Measurements from ENCODE around the gene PITPNM1.

PITPNM1 gene

DNA sequence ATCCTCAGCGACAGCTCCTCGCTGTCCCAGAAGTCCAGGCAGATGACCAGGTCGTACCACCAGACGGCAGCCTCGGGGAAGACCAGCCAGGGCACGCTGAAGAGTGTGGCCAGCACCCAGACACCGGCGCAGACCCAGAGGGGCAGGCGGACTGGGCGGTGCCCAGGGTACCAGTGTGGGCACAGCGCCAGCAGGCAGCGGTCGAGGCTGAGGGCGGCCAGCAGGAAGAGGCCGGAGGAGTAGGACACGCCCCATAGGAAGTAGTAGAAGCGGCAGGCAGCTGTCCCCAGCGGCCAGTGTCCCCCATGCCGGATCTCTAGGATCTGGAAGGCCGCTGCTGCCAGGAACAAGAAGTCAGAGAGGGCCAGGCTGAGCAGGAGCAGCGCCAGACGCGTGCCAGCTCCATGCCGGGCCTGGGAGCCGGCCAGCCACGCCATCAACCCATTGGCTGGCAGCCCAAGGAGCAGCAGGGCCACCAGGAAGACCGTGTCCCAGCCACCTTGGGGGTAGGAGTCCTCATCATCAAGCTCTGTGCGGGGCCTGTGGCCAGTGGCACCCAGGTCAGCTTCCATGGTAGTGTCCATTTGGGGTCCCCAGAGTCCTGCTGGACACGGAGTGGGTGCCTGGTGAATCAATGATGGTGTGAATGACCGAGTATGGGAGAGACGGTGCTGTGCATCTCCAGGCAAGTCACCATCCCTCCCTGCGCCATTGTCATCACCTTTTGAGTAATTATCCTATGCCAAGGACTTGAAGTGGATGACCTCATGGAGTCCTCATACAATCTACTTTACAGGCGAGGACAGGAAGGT lies 52.8 kb downstream of the PITPNM1 start, which contains the start of gene GPR152:
Gene GPR152 (minus strand): TSS at position 589 of the 812 bp plus-strand sequence. CDS start 5 bp downstream, at position 584.
- no peaks in the 10 kb centered on the region for H3K36me3 ChIP-seq (ENCODE audit: insufficient read depth, low read length)
- H3K9ac ChIP-seq (ENCODE audit: insufficient read length): no peak within 1 kb of the TSS
- TF ChIP-seq POLR2AphosphoS5 (IDR thresholded peaks at IDR 0.05; ENCODE audit: borderline replicate concordance, low read depth, low read length): no peak
- no peak for TF ChIP-seq FOXP2 (optimal IDR thresholded peaks at IDR 0.05; ENCODE audit: control extremely low read depth, extremely low read length, insufficient read depth)
- TF ChIP-seq EZH2 (IDR thresholded peaks at IDR 0.05): no peak
- H3K4me3 ChIP-seq: no peak within 1 kb of the TSS
- no peak within 1 kb of the TSS for H3K27ac ChIP-seq
- no peak for DNase-seq (ENCODE audit: low read depth, low spot score)
- no peaks in the 10 kb centered on the region for H3K9me3 ChIP-seq (ENCODE audit: low read depth, low read length)

DNA sequence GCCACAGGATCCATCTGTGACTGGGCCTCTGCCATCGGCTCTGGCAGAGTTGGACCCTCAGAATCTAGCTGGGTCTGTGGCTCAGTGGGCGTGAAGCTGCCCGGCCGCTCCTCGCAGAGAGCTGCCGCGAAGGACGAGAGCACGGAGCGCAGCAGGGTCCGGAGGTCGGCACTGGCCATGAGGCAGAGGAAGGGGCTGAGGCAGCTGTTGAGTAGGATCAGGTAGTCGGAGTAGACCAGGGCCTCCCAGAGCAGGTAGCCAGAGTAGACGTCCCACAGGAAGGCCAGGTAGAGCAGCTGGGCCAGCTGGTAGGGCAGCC lies 53.5 kb downstream of the PITPNM1 start:
- no peak overlapping the region for H3K9ac ChIP-seq (ENCODE audit: insufficient read length)
- no peak for DNase-seq (ENCODE audit: low read depth, low spot score)
- H3K9me3 ChIP-seq (ENCODE audit: low read depth, low read length): no peaks in the 10 kb centered on the region
- H3K27ac ChIP-seq: no peak overlapping the region
- no peak overlapping the region for H3K4me3 ChIP-seq
- H3K36me3 ChIP-seq (ENCODE audit: insufficient read depth, low read length): no peaks in the 10 kb centered on the region
- TF ChIP-seq EZH2 (IDR thresholded peaks at IDR 0.05): no peak
- TF ChIP-seq FOXP2 (optimal IDR thresholded peaks at IDR 0.05; ENCODE audit: control extremely low read depth, extremely low read length, insufficient read depth): no peak
- no peak for TF ChIP-seq POLR2AphosphoS5 (IDR thresholded peaks at IDR 0.05; ENCODE audit: borderline replicate concordance, low read depth, low read length)

DNA sequence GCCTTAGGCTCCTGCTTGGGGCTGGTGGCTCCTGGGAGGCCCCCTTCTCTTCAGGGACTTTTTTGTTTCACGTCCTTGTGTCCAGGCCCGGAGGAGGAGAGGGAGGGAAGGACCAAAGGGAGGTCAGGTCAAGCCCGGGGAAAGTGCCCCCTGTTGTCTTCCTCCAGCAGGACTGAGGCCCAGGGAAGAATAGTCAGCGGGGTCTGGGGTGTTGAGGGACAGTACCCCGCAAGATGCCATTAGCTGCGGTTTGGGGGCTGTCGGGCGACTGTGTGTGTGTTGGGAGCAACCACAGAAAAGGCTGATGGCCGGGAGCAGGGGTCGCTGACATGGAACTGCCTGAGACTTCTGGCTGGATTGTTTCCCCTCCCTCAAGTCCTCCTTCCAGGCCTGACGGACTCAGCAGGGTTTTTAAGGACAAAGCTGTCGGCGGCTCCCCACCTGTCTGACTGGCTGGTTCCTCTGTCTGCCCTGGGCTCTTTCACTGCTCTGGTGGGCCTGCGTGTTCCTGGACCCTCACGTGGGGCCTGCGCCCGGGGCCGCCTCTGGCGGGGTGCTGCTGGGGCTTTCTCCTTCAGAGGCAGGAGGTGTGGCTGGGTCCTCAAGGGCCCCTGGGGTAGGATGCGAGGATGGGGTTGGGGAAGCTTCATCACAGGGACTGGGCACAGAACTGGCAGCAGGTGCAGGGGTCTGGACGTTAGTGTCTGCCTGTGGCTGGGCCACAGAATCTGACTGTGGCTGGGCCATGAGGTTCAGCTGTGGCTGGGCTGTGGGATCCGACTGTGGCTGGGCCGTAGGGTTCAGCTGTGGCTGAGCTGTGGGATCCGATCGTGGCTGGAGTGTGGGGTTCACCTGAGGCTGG lies 54.1 kb downstream of the PITPNM1 start:
- DNase-seq (ENCODE audit: low read depth, low spot score): no peak
- H3K4me3 ChIP-seq: no peak overlapping the region
- no peak overlapping the region for H3K9ac ChIP-seq (ENCODE audit: insufficient read length)
- H3K27ac ChIP-seq: no peak overlapping the region
- no peak for TF ChIP-seq EZH2 (IDR thresholded peaks at IDR 0.05)
- no peak for TF ChIP-seq FOXP2 (optimal IDR thresholded peaks at IDR 0.05; ENCODE audit: control extremely low read depth, extremely low read length, insufficient read depth)
- TF ChIP-seq POLR2AphosphoS5 (IDR thresholded peaks at IDR 0.05; ENCODE audit: borderline replicate concordance, low read depth, low read length): no peak
- no peaks in the 10 kb centered on the region for H3K9me3 ChIP-seq (ENCODE audit: low read depth, low read length)
- no peaks in the 10 kb centered on the region for H3K36me3 ChIP-seq (ENCODE audit: insufficient read depth, low read length)

DNA sequence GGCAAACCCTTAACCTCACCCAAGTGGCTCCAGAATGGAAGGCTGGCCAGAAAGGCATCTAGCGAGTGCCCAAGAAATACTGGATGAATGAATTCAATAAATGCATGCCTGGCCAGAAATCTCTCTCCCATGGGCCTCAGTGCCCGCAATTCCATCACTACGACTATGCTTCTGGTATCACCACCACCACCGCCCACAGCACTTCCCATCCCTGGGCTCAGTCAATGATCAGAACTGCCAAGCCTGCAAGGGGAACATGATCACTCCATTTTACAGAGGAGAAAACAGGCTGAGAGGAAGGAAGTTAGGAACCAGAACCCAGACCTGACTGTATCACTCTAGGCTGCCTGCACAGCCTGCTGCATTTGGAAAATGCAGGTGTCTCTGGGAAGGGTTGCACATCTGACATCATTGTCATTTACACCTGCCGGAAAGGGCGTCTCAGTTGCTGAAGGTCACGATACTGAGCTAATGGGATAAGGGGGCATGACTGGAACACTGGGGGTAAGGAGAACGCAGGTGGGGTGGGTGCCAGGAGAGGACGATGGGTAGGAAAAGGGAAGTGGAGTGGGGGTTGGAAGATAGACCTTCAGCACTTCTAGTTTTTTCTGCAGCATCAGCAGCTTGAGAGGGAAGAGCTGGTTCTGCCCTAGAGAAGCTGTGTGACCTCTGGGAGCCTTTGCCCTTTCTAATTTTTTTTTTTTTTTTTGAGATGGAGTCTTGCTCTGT lies 55.9 kb downstream of the PITPNM1 start:
- Histone ChIP-seq H3K9ac (ENCODE audit: insufficient read length) (no peak overlapping the region), H3K4me3 (no peak overlapping the region), H3K36me3 (ENCODE audit: insufficient read depth, low read length) (no peaks in the 10 kb centered on the region), H3K9me3 (ENCODE audit: low read depth, low read length) (no peaks in the 10 kb centered on the region), H3K27ac (no peak overlapping the region)
- no peak for TF ChIP-seq EZH2 (IDR thresholded peaks at IDR 0.05)
- no peak for TF ChIP-seq POLR2AphosphoS5 (IDR thresholded peaks at IDR 0.05; ENCODE audit: borderline replicate concordance, low read depth, low read length)
- no peak for TF ChIP-seq FOXP2 (optimal IDR thresholded peaks at IDR 0.05; ENCODE audit: control extremely low read depth, extremely low read length, insufficient read depth)
- DNase-seq (ENCODE audit: low read depth, low spot score): no peak

DNA sequence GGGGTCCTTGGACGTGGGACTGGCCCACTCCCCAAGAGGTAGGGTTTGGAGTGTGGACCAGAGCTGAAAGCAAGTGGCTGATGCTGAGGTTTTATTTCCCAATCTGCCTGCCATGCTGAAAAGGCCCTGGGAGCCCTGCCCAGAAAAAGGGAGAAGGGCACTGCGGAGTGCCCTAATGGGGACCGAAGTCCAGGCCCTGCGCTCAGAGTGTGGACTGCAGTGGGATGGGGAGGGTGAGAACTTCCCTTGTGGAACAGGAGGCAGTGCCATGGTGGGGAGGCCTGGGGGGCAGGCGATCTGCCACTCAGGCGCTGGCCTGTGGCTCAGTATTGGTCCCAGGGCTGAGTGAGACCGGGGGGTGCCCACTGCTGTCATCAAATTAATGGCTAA lies 56.9 kb downstream of the PITPNM1 start:
- TF ChIP-seq FOXP2 (optimal IDR thresholded peaks at IDR 0.05; ENCODE audit: control extremely low read depth, extremely low read length, insufficient read depth) (no peak), POLR2AphosphoS5 (IDR thresholded peaks at IDR 0.05; ENCODE audit: borderline replicate concordance, low read depth, low read length) (no peak), EZH2 (IDR thresholded peaks at IDR 0.05) (no peak)

DNA sequence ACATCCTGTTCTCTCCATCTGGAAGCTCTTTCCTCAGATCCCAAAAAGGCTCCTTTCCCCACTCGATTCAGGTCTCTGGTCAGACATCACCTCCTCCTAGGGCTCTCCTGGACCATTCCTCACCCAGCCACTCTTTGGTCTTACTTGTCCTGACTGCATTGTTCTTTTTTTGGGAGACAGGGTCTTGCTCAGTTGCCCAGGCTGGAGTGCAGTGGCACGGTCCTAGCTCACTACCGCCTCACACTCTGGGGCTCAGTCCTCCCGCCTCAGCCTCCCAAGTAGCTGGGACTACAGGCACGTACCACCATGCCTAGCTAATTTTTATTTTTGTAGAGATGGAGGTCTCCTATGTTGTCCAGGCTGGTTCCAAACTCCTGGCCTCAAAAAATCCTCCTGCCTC lies 59.6 kb downstream of the PITPNM1 start:
- H3K4me3 ChIP-seq: no peak overlapping the region
- no peak overlapping the region for H3K27ac ChIP-seq
- no peak overlapping the region for H3K9ac ChIP-seq (ENCODE audit: insufficient read length)
- H3K9me3 ChIP-seq (ENCODE audit: low read depth, low read length): no peaks in the 10 kb centered on the region
- TF ChIP-seq EZH2 (IDR thresholded peaks at IDR 0.05) (no peak), FOXP2 (optimal IDR thresholded peaks at IDR 0.05; ENCODE audit: control extremely low read depth, extremely low read length, insufficient read depth) (no peak), POLR2AphosphoS5 (IDR thresholded peaks at IDR 0.05; ENCODE audit: borderline replicate concordance, low read depth, low read length) (no peak)
- no peak for DNase-seq (ENCODE audit: low read depth, low spot score)
- H3K36me3 ChIP-seq (ENCODE audit: insufficient read depth, low read length): peaks cover 3% of the 10 kb centered on the region; the same call in 1 of the 2 replicates

More for the DNA sequence above, 56.9 kb downstream of the PITPNM1 start:
- no peak overlapping the region for H3K27ac ChIP-seq
- no peaks in the 10 kb centered on the region for H3K36me3 ChIP-seq (ENCODE audit: insufficient read depth, low read length)
- H3K4me3 ChIP-seq: no peak overlapping the region
- no peaks in the 10 kb centered on the region for H3K9me3 ChIP-seq (ENCODE audit: low read depth, low read length)
- no peak for DNase-seq (ENCODE audit: low read depth, low spot score)
- H3K9ac ChIP-seq (ENCODE audit: insufficient read length): no peak overlapping the region

DNA sequence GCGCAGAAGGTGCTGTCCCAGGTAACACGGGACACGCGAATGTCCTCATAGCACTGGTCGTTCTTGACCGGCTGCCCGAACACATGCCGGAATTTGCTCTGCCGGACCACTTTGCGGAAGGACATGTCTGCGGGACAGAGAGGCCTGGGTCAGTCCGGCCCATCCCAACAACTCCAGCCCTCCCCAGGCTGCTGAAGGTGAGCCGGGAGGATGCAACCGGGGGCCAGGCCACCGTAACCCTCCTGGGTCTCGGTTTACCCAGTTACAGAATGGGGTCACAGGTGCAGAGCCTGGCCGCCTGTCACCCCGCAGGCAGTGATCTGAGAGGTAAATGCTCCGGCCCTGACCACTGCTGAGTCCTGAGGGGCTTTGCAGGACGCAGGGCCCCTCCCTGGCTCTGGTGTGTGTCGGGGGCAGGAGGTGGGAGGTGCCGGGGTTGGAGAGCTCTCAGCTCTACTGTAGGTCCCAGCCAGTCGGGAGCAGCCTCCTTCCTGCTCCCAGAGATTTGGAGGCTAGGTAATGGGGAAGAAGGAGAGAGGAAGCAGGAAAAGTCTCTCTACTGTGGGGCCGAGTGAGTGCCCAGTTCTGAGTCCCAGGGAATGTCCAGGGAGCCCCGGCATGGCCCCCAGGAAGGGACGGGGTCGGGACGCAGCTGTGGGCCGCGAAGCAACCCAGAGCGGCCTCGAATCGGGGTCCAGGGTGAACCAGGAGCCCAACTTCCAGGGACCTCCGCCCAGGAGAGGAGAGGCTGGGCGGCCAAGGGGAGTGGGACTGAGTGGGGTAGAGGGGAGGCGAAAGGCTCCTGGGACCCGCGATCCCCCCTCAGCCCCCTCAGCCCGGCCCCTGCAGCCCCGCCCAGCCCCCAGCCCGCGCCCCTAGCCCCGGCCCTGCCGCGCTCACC lies 62.4 kb downstream of the PITPNM1 start:
- Histone ChIP-seq H3K4me3 (peak overlapping the region; percentile 90), H3K9ac (ENCODE audit: insufficient read length) (peak overlapping the region; percentile 89), H3K9me3 (ENCODE audit: low read depth, low read length) (no peaks in the 10 kb centered on the region), H3K36me3 (ENCODE audit: insufficient read depth, low read length) (peaks cover 3% of the 10 kb centered on the region; the same call in 1 of the 2 replicates), H3K27ac (peak overlapping the region; percentile 93)
- DNase-seq (ENCODE audit: low read depth, low spot score): no peak
- no peak for TF ChIP-seq FOXP2 (optimal IDR thresholded peaks at IDR 0.05; ENCODE audit: control extremely low read depth, extremely low read length, insufficient read depth)

Measured in SK-N-MC (cell line).